Panc1 (cell line): Measurements from ENCODE around the gene TDRD1.

Experiments used
- CTCF ChIP-seq: fragments of 450-650 bp; IDR thresholded peaks from 2 replicates; pipeline ENCODE4 v1.5.1; 2017; ENCODE audit warnings: mild to moderate bottlenecking
- POLR2AphosphoS5 ChIP-seq: IDR thresholded peaks from 2 replicates; pipeline ENCODE4 v1.6.1; 2012; ENCODE audit warnings: mild to moderate bottlenecking, low read depth, low read length, moderate library complexity
- REST ChIP-seq, 2 experiments: IDR thresholded peaks; 2 replicates each; pipeline ENCODE4 v1.6.1; 2011 to 2012; ENCODE audit warnings: low read depth in 2 of 2, control low read depth in 1 of 2, low read length in 1 of 2, mild to moderate bottlenecking in 1 of 2, moderate library complexity in 1 of 2; ENCODE audit not compliant: insufficient read depth in 1 of 2
- TCF7L2 ChIP-seq: IDR thresholded peaks from 2 replicates; pipeline ENCODE4 v1.6.1; 2011; ENCODE audit warnings: mild to moderate bottlenecking, low read depth, low read length, inconsistent platforms

DNA sequence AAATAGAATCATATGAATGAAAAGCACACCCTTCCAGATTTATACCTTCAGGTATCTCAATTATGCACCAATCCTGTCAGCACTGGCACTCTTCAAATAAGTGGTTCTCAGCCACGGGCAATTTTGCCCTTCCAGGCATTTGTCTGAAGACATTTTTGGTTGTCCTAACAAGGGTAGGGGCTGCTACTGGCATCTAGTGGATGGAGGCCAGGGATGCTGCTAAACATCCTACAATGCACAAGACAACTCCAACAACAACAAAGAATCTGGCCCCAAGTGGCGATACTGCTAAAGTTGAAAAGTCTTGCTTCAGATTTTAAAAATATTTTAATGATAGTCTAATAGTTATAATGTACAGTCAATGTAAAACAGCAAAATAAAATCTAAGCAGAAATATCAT is 21.2 kb upstream of the TDRD1 start:
- TF ChIP-seq CTCF (peak; percentile 58), REST (IDR thresholded peaks at IDR 0.05; ENCODE audit: insufficient read depth in 1 of 2, low read depth in 2 of 2, low read length in 1 of 2) (no peak), TCF7L2 (no peak), POLR2AphosphoS5 (no peak)
